GM21447 (cell line): Measurements from ENCODE around the gene OR52L1.
"Not testable (repeated sequence)": the region's sequence is repeated elsewhere in the genome, so short reads cannot be mapped to it uniquely, and the experiment has no call there.

ENCODE experiments used
- ATAC-seq: cut with Tn5 transposase; IDR thresholded peaks from one replicate; pipeline ENCODE4 v1.9.1; 2021; ENCODE audit not compliant: unreplicated experiment

OR52L1 gene

DNA sequence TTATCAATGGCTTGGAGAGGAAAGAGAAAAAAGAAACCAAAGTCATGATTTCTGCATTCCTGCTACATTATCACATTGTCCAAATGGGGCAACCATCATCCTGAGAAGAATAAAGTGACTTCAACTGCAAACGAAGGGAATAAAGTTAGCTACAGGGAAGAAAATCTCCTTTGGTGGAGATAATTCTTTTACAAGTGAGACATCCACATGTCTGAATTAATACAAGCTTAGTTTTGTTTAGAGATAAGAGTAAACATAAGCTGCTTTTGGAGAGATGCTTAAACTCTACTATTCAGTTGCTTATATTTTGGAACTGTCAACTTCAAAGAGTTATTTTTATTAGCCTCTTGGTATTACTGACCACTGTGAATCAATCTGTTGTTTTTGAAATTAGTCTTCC, at the start of gene OR52L1:
TSS of gene OR52L1 (minus strand) at position 101 of the 400 bp plus-strand sequence. CDS start at position 46, 55 bp downstream.
- ATAC-seq = no peak

GRCh38 chr11:6030708-6031405, 44.1 kb upstream of the OR52L1 start, which contains the start of gene OR56A1:
OR56A1 (minus strand) TSS chr11:6030758; CDS start chr11:6027692, 3,066 bp downstream.
- no peak for ATAC-seq

DNA sequence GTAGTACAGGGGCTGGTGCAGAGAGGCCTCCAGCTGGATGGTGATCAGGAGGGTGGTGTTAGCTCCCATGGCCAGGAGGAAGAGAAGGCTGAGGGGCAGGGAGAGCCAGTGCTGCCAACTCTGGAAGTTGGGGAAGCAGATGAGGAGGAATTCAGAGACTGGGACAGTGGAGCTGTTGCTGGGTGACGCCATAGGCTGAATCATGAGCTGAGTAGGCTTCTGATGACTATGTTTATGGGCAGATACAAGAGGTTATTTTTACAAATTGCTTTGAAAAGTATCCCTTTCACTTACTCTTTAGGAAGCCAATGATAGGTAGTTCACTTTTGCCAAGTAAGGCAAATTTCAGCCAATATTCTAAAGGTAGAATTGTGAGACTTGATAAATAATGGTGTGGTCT, 40.7 kb upstream of the OR52L1 start:
- ATAC-seq = no peak

- ATAC-seq = no peak
Observed at GRCh38 chr11:6025056-6025455, 38.3 kb upstream of the OR52L1 start.

DNA sequence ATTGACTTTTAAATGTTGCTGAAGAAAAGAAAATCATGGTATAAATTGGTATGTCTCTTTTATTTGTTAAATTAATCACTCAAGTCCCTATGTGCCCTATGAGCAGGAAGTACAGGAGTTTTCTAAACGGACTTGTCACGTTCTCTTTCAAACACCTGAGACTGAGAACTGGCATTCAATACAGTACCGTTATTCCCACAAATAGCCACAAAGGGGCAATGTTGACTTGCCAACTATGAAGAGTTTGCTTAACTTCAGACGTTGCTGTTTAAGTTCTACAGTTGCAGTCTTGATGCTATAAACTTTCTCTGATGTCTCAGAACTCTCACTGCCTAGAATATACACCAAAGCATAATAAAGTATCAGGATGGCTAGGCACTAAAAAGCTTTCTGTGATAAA, 36.2 kb upstream of the OR52L1 start:
- ATAC-seq = no peak

- no peak for ATAC-seq
Observed at GRCh38 chr11:6013042-6013441, 26.3 kb upstream of the OR52L1 start.

DNA sequence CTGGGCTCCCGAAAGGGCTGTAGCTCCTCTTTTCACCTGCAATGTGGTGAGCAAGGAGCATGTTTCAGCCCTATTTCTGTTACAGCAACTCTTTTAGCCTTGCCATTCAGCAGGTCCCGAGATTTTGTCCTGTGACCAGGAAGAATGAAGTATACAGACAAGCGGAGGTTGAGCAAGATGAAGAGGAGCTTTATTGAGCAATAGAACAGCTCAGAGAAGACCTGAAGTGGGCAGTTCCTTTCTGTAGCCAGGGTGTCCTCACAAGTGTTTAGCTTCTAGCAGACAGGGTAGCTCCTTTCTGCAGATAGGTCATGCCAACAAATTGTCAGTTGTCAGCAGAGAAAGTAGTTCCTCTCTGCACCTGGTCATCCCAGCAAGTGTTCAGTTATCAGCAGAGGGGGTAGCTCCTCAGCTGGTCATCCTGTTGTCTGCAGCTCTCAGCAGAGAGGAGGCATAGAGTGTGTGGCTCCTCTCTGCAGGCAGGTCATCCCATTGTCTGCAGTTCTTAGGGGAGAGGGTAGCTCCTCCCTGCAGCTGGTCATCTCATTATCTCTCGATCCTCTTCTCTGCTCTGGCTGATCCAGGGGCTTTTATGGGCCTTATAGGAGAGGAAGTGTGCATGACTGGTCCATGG, 25.4 kb upstream of the OR52L1 start:
- no peak for ATAC-seq

GRCh38 chr11:6006846-6007245, 20.1 kb upstream of the OR52L1 start, which contains the start of gene OR56A4:
OR56A4 (minus strand) TSS chr11:6006946; CDS start chr11:6002992, 3,954 bp downstream.
- ATAC-seq = no peak

DNA sequence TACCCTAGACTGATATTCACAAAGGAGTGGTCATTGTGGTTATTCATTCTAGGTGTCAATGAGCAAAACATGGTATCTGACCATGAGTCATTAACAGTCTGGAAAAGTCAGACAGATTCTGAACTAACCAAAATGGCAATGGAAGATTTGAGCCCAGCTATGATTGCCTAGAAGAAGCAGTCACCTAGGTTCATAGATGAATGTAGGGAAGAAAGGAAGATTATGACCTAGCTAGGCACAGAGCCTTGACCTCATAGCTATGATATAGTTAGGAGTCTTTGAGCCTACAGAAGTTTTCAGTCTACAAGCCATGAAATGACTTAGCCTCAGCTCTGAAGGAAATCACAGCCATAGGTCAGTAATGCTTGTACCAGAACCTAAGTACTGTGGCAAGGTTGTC, 19.6 kb upstream of the OR52L1 start:
- ATAC-seq = no peak

- no peak for ATAC-seq
Observed at GRCh38 chr11:6002202-6002699, 15.5 kb upstream of the OR52L1 start.

- ATAC-seq = no peak
Observed at GRCh38 chr11:5994791-5995190, 8.0 kb upstream of the OR52L1 start.

- ATAC-seq = no peak
Observed at GRCh38 chr11:5992604-5993251, 5.9 kb upstream of the OR52L1 start.

GRCh38 chr11:5992150-5992549, 5.4 kb upstream of the OR52L1 start:
- no peak for ATAC-seq

GRCh38 chr11:5989203-5989602, 2.4 kb upstream of the OR52L1 start:
- ATAC-seq = no peak

DNA sequence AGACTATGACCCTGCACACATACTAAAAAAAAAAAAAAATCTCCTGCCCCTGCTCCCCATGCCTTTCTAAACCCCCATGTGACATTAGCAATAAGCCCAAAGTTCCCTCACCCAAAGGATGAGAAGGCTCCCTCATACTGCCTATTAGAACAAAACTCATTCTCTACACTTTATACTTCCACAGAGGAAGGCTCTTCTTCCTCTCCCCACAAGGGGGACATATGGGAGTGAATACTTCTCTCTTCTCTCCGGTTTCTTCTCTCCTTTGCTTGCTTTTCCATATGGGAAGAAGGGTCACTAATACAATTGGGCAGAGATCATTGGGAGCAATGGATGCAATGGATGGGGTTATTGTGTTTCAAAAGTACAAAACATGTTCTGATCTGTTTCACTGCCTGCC, 3.3 kb downstream of the OR52L1 start:
- ATAC-seq = no peak

DNA sequence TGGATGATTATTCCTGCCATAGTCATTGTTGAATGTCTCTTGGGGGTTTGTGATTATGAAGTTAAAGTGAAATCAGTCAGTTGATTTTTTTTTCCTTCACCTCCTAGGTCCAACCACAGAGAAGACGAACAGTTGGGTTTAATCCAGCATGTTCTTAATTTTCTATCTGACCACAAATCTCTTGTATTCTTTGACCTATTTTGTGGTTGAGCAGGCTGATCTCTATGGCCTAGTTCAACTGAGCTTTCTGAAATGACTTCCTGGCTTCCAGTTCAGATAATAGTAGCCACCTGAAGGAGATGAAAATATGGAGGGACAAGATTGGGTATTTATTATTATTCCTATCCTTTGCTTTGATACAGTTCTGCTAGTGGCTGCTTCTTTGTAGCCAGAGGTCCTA, 13.3 kb downstream of the OR52L1 start:
- no peak for ATAC-seq

DNA sequence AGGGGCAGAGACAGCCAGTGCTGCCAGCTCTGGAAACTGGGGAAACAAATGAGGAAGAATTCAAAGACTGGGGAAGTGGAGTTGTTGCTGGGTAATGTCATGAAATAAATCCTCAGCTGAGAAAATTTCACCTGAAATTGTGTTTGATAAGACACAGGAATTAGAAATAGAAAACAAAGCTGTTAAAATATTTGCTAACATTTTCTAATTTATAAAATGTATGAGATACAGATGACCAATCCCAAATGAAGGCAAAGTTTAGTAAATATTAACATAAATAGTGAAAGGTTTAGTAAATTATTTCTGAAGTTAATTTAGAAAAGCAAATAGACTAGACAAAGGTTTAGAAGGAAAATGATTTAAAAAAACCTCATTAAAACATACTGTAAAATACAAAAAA, 18.4 kb downstream of the OR52L1 start, which contains the start of gene OR56A5:
TSS of gene OR56A5 (minus strand) at position 101 of the 400 bp plus-strand sequence. CDS start at position 101, 0 bp downstream.
- no peak for ATAC-seq

DNA sequence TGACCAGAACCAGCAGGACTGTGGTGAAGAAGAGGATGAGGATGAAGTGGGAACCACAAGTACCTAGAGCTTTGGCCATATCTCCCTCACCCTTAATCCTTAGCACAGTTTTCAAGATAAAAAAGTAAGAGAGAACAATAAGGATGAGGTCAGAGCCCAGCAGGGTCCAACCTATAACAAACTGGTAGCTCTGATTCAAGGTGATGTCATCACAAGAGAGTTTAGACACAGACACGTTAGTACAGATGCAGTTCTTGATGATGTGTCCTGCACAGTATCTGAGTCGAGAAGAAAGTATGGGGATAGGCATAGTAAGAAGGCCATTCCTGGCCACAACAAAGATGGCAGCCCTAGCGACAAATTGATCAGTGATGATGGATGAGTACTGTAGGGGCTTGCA, 19.1 kb downstream of the OR52L1 start:
- no peak for ATAC-seq

- no peak for ATAC-seq
Observed at GRCh38 chr11:5966958-5967357, 19.8 kb downstream of the OR52L1 start.

DNA sequence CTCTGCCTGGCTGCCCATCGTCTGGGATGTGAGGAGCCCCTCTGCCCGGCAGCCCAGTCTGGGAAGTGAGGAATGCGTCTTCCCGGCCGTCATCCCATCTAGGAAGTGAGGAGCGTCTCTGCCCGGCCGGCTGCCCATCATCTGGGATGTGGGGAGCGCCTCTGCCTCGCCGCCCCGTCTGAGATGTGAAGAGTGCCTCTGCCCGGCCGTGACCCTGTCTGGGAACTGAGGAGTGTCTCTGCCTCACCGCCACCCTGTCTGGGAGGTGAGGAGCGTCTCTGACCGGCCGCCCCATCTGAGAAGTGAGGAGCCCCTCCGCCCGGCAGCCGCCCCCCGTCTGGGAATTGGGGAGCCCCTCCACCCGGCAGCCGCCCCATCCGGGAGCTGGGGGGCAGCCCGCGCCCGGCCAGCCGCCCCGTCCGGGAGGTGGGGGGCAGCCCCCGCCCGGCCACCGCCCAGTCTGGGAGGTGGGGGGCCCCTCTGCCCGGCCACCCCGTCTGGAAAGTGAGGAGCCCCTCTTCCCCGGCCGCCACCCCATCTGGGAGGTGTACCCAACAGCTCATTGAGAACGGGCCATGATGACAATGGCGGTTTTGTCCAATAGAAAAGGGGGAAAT, 26.0 kb downstream of the OR52L1 start:
- not testable (repeated sequence) for ATAC-seq

DNA sequence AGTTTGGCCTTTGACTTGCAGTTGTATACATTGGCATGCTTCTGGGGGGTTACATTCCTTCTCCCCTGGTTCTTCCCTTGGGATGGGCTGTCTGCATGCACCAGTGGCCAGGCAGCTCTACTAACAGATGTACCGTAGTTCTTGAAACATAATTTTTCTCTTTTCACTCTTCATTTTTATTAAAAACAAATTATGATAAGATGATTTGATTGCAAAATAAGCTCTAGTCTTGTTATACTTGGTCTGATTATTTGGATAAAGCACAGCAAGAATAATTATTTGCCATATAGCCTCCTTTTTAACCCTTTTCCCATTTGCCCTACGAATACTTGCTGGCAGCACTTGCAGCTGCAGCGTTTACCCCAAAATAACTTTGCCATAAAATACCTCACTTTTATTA, 31.2 kb downstream of the OR52L1 start:
- no peak for ATAC-seq
